BE2C (cell line): ENCODE data around the gene USP25.

Experiments
- DNase-seq: peaks from one replicate; pipeline ENCODE4 v3.0.0-alpha.2; 2020
- H3K27me3 ChIP-seq: fragments of 250-450 bp; sonication (Bioruptor Pico); 2 replicates; pipeline ENCODE4 v1.5.1; 2020; ENCODE audit warnings: mild to moderate bottlenecking
- H3K36me3 ChIP-seq: fragments of 250-450 bp; sonication (Bioruptor Pico); 2 replicates; pipeline ENCODE4 v1.5.1; 2020; ENCODE audit warnings: mild to moderate bottlenecking
- H3K4me1 ChIP-seq: fragments of 250-450 bp; sonication (Bioruptor Pico); 2 replicates; pipeline ENCODE4 v1.5.1; 2020
- H3K4me3 ChIP-seq: 2 replicates; pipeline ENCODE4 v1.5.1; 2011; ENCODE audit warnings: low read depth, low read length
- H3K9me3 ChIP-seq: fragments of 250-450 bp; sonication (Bioruptor Pico); 2 replicates; pipeline ENCODE4 v1.5.1; 2020
- TF ChIP-seq, protein P1 (sequence below): IDR thresholded peaks from 2 replicates; pipeline ENCODE4 v1.5.1; 2012; ENCODE audit warnings: mild to moderate bottlenecking, low read depth, low read length

Gene USP25

DNA sequence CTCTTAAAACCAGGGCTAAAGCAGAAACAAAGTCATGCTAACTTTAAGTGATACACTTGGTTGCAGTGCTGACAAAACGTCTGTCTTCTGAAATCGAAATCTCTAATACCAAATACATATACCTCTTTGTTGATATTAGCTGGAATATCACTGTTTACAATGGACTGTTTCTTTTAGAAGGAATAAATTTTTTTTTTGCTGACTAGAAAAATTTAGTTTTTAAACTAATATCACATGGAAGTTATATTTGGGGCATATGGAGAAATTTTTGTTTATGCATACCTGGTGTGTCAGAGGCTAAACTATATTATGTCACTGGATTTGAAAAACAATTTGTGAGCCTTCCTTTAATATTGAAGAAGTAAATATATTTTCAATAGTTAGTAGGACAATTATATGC is 39.1 kb downstream of the USP25 start:
- H3K4me1 ChIP-seq = no peaks in the 10 kb centered on the region
- H3K36me3 ChIP-seq = no peaks in the 10 kb centered on the region
- no peaks in the 10 kb centered on the region for H3K27me3 ChIP-seq
- DNase-seq = no peak
- H3K4me3 ChIP-seq = no peak overlapping the region
- H3K9me3 ChIP-seq = no peaks in the 10 kb centered on the region
- TF ChIP-seq, protein P1, sequence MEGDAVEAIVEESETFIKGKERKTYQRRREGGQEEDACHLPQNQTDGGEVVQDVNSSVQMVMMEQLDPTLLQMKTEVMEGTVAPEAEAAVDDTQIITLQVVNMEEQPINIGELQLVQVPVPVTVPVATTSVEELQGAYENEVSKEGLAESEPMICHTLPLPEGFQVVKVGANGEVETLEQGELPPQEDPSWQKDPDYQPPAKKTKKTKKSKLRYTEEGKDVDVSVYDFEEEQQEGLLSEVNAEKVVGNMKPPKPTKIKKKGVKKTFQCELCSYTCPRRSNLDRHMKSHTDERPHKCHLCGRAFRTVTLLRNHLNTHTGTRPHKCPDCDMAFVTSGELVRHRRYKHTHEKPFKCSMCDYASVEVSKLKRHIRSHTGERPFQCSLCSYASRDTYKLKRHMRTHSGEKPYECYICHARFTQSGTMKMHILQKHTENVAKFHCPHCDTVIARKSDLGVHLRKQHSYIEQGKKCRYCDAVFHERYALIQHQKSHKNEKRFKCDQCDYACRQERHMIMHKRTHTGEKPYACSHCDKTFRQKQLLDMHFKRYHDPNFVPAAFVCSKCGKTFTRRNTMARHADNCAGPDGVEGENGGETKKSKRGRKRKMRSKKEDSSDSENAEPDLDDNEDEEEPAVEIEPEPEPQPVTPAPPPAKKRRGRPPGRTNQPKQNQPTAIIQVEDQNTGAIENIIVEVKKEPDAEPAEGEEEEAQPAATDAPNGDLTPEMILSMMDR = no peak

DNA sequence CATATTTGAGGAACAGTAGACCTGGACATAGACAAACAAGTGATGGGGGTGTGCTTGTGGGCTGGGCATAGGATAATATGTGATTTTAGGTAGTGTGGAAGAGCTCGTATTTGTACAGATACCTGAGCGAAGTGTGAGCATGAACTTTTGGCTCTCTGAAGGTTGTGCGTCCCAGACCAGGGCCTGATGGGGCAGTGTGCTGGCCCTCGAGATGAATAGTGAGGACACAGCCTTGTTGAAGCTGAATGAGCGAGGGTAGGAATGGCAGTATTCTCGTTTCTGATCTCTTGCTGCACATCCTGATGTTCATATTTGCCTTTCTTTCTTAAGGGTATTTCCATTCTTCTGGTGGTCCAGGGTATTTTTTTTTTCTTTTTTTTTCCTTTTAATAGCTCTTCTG is 41.5 kb downstream of the USP25 start:
- Histone ChIP-seq H3K4me1 (no peaks in the 10 kb centered on the region), H3K27me3 (no peaks in the 10 kb centered on the region), H3K4me3 (no peak overlapping the region), H3K36me3 (no peaks in the 10 kb centered on the region), H3K9me3 (no peaks in the 10 kb centered on the region)
- TF ChIP-seq, protein P1 = no peak
- no peak for DNase-seq

DNA sequence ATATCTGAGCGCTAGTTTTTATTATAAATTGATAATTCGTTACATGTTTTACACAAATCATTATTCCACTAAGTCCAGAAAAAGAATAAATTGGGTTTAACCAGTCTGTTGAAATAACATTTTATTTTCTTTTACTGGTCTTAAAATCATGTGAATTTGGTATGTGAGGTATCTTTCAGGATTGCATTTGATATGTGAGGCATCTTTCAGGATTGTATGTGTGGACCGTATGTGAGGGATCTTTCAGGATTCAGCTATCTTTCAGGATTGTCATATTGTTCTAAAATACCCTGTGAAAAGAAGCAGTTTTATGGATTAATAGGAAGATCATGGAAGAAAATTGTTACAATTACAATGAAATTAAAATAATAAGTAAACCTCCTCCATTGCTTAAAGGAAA is 42.9 kb downstream of the USP25 start:
- Histone ChIP-seq H3K4me3 (no peak overlapping the region), H3K27me3 (no peaks in the 10 kb centered on the region), H3K36me3 (no peaks in the 10 kb centered on the region), H3K4me1 (peaks cover 4% of the 10 kb centered on the region; the same call in 1 of the 2 replicates), H3K9me3 (no peaks in the 10 kb centered on the region)
- DNase-seq = no peak
- TF ChIP-seq, protein P1 = no peak

DNA sequence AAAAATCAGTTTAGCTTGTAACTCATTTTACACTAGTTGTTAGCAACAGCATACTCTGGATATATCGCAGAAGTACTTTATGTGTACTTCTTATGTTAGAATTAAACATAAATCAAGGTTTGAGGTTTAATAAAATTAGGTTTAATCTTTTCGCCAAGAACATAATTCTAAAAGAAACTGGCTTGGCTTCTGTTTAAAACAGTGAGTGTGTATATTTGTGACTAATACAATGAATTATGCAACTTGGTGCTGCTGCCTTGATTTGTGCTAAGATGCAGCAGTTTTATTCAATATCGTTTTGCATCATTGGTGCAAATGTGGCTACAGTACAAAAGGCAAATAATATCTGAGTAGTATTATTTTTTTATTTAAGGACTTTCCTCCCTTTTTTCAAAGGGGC is 44.8 kb downstream of the USP25 start:
- Histone ChIP-seq H3K27me3 (no peaks in the 10 kb centered on the region), H3K9me3 (no peaks in the 10 kb centered on the region), H3K4me1 (peaks cover 4% of the 10 kb centered on the region; the same call in 1 of the 2 replicates), H3K36me3 (no peaks in the 10 kb centered on the region), H3K4me3 (no peak overlapping the region)
- no peak for DNase-seq
- TF ChIP-seq, protein P1 = no peak

DNA sequence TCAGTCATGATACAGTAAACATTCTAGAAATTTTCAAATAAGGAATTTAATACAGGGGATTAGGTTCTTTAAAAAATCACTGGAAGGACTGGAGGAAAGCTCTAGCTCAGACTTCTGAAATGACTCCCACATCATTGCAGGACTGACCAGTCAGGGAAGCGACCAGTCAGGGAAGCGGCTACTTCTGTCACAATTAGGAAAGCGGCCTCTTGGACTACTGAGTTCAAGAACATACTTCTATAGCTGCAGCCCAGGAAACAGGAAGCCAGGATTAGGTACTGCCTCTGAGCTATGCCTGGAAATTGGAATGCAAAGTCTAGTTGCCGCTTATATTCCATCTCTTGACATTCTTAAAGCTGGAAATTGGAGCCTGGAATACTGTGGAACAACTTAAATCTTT is 45.5 kb downstream of the USP25 start:
- TF ChIP-seq, protein P1 = no peak
- no peak for DNase-seq
- peaks cover 4% of the 10 kb centered on the region; the same call in 1 of the 2 replicates for H3K4me1 ChIP-seq
- no peaks in the 10 kb centered on the region for H3K36me3 ChIP-seq
- H3K27me3 ChIP-seq = no peaks in the 10 kb centered on the region
- no peaks in the 10 kb centered on the region for H3K9me3 ChIP-seq
- H3K4me3 ChIP-seq = no peak overlapping the region

DNA sequence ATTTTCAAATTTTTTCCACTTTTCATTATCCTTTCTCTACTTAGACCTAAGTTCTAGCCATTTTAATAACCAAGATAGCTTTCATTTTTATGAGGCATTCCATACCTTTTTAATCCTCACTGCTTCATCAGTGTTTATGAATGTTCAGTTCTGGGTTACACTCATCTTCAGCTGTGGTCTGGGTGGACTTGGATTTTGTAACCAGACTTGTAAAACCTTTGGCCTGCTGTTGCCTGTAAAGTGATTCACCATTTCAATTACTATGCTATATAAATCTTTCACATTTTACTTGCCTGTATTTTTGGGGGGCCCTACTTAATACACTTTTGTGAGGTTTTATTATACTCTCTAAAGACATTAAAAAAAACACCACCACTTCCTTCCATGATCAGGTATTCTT is 46.2 kb downstream of the USP25 start:
- no peaks in the 10 kb centered on the region for H3K27me3 ChIP-seq
- no peak for DNase-seq
- H3K4me1 ChIP-seq = peaks cover 4% of the 10 kb centered on the region; the same call in 1 of the 2 replicates
- H3K36me3 ChIP-seq = no peaks in the 10 kb centered on the region
- TF ChIP-seq, protein P1 = no peak
- no peak overlapping the region for H3K4me3 ChIP-seq
- no peaks in the 10 kb centered on the region for H3K9me3 ChIP-seq
